ENCODE data around the gene WIZ. TPM values are rescaled to one million over a fixed set of nuclear protein-coding genes. Genes with fewer than 3 reads are reported as not detected.

Gene WIZ
- total RNA-seq, 6 donors from 2014 or later = 28.7 to 112 (median 40.8) TPM

GRCh38 chr19:15464394-15465385 is 14.9 kb upstream of the WIZ start, which contains the start of gene RASAL3:
RASAL3 (minus strand) TSS chr19:15464544; CDS start chr19:15464358, 186 bp downstream.
- Histone ChIP-seq H3K9me3 (no peaks in the 10 kb centered on the region), H3K36me3 (peaks cover 0 to 9% (median 2%) of the 10 kb centered on the region in 4 donors), H3K4me1 (peaks cover 6 to 28% (median 15%) of the 10 kb centered on the region in 4 donors), H3K27ac (peak within 1 kb of the TSS; percentile 65 to 89 (median 87)), H3K4me3 (peak within 1 kb of the TSS; percentile 31 to 63 (median 52)), H3K27me3 (peaks cover 0 to 7% (median 4%) of the 10 kb centered on the region in 4 donors)
- TF ChIP-seq CTCF (IDR thresholded peaks at IDR 0.05) = no peak
- peak in 1 of 2 donors; percentile 32 for TF ChIP-seq POLR2AphosphoS5 (IDR thresholded peaks at IDR 0.05)
- ATAC-seq (ENCODE audit: low FRiP score in 2 of 2) (peak in 1 of 2 donors; percentile 51), DNase-seq (peak; percentile 53 to 61)
- WGBS, 2 donors = 28 to 40% methylated on average over 11 to 17 of the region's 17 CpGs

- ATAC-seq (ENCODE audit: low FRiP score in 2 of 2) (peak; percentile 64 to 66), DNase-seq (peak; percentile 62 to 82)
- H3K36me3 ChIP-seq = peaks cover 0 to 11% (median 2%) of the 10 kb centered on the region in 4 donors
- TF ChIP-seq EP300 (IDR thresholded peaks at IDR 0.05) (no peak), POLR2AphosphoS5 (IDR thresholded peaks at IDR 0.05) (peak; percentile 24 to 26), POLR2A (IDR thresholded peaks at IDR 0.05) (peak in 1 of 4 donors; percentile 6)
- 20 to 33% methylated on average over 1 to 22 of the region's 25 CpGs for WGBS, 2 donors
- peak overlapping the region; percentile 31 to 63 (median 52) for H3K4me3 ChIP-seq
- H3K4me1 ChIP-seq = peaks cover 0 to 22% (median 9%) of the 10 kb centered on the region in 4 donors
- H3K27me3 ChIP-seq = peaks cover 0 to 4% (median 0%) of the 10 kb centered on the region in 4 donors
- no peaks in the 10 kb centered on the region for H3K9me3 ChIP-seq
- H3K27ac ChIP-seq = peak overlapping the region; percentile 65 to 89 (median 87)
These were observed 14.2 kb upstream of the WIZ start for GRCh38 chr19:15463861-15464371.

- no peak for ATAC-seq (ENCODE audit: low FRiP score in 2 of 2)
- Histone ChIP-seq H3K4me1 (peaks cover 2 to 29% (median 9%) of the 10 kb centered on the region in 4 donors), H3K27me3 (peaks cover 0 to 5% (median 2%) of the 10 kb centered on the region in 4 donors), H3K36me3 (peaks cover 0 to 21% (median 2%) of the 10 kb centered on the region in 4 donors), H3K9me3 (no peaks in the 10 kb centered on the region), H3K27ac (no peak overlapping the region), H3K4me3 (no peak overlapping the region)
- DNase-seq = no peak
- WGBS, 2 donors = 91 to 94% methylated on average over 2 of the region's 2 CpGs
- no peak for TF ChIP-seq POLR2AphosphoS5 (IDR thresholded peaks at IDR 0.05)
- TF ChIP-seq EP300 (IDR thresholded peaks at IDR 0.05) = no peak
- no peak for TF ChIP-seq CTCF (IDR thresholded peaks at IDR 0.05)
- TF ChIP-seq POLR2A (IDR thresholded peaks at IDR 0.05) = no peak
These were observed 11.9 kb upstream of the WIZ start for GRCh38 chr19:15461694-15462093.

GRCh38 chr19:15457701-15458484 is 8.1 kb upstream of the WIZ start:
- DNase-seq = peak in 1 of 2 donors; percentile 65
- no peak for ATAC-seq (ENCODE audit: low FRiP score in 2 of 2)
- Histone ChIP-seq H3K4me3 (peak overlapping the region in 1 of 4 donors; percentile 13), H3K4me1 (peaks cover 2 to 26% (median 10%) of the 10 kb centered on the region in 4 donors), H3K36me3 (peaks cover 0 to 25% (median 9%) of the 10 kb centered on the region in 4 donors), H3K9me3 (no peaks in the 10 kb centered on the region), H3K27me3 (peaks cover 0 to 5% (median 0%) of the 10 kb centered on the region in 4 donors), H3K27ac (no peak overlapping the region)
- no peak for TF ChIP-seq POLR2AphosphoS5 (IDR thresholded peaks at IDR 0.05)
- TF ChIP-seq EP300 (IDR thresholded peaks at IDR 0.05) = no peak
- TF ChIP-seq CTCF (IDR thresholded peaks at IDR 0.05) = no peak
- no peak for TF ChIP-seq POLR2A (IDR thresholded peaks at IDR 0.05)
- 51 to 55% methylated on average over 37 to 54 of the region's 54 CpGs for WGBS, 2 donors
